Cardiac fibroblast (primary cell): ENCODE measurements around the gene KCNMB1.

ENCODE experiments used
- DNase-seq, 2 donors: peaks; one replicate each; pipeline versions ENCODE4 v3.0.0 to v3.0.0-alpha.2; 2010; ENCODE audit warnings: low read depth in 2 of 2
- H3K4me3 ChIP-seq, 2 donors: replicated peaks in 1 of 2; 1 replicate in 1 of 2; 2 replicates in 1 of 2; pipeline ENCODE4 v1.5.1; 2011; ENCODE audit warnings: low read depth in 2 of 2, low read length in 2 of 2, mild to moderate bottlenecking in 2 of 2, moderate library complexity in 1 of 2
- CTCF ChIP-seq: IDR thresholded peaks from one replicate; pipeline ENCODE4 v1.5.1; 2011; ENCODE audit warnings: low read depth, mild to moderate bottlenecking, low read length, inconsistent platforms

The KCNMB1 gene

GRCh38 chr5:170397059-170397458, 7.9 kb upstream of the KCNMB1 start:
- no peak for DNase-seq
- no peak for TF ChIP-seq CTCF
- no peak overlapping the region for H3K4me3 ChIP-seq

- DNase-seq: no peak
- H3K4me3 ChIP-seq: no peak overlapping the region
Measured at GRCh38 chr5:170393958-170394357, 4.8 kb upstream of the KCNMB1 start.

GRCh38 chr5:170393235-170393634, 4.1 kb upstream of the KCNMB1 start:
- DNase-seq: no peak
- no peak for TF ChIP-seq CTCF
- H3K4me3 ChIP-seq: no peak overlapping the region

More at GRCh38 chr5:170393958-170394357, 4.8 kb upstream of the KCNMB1 start:
- no peak for TF ChIP-seq CTCF

GRCh38 chr5:170390472-170390871, 1.3 kb upstream of the KCNMB1 start:
- TF ChIP-seq CTCF: no peak
- no peak overlapping the region for H3K4me3 ChIP-seq
- no peak for DNase-seq

- DNase-seq: no peak
- no peak overlapping the region for H3K4me3 ChIP-seq
- TF ChIP-seq CTCF: no peak
Measured at GRCh38 chr5:170389550-170389892, 354 bp upstream of the KCNMB1 start.

- H3K4me3 ChIP-seq: no peak overlapping the region
- DNase-seq: no peak
Measured at GRCh38 chr5:170387775-170388639, 1.2 kb downstream of the KCNMB1 start.

More at GRCh38 chr5:170387775-170388639, 1.2 kb downstream of the KCNMB1 start:
- TF ChIP-seq CTCF: no peak
